IMR-90 (cell line): ENCODE data around the gene PCNX2. TPM values are rescaled to one million over a fixed set of nuclear protein-coding genes. Genes with fewer than 3 reads are reported as not detected.

Source experiments
- ATAC-seq: fragments of 200-7000 bp; cut with Tn5 transposase; 2 replicates; pipeline ENCODE4 v1.9.1; 2020; ENCODE audit warnings: low read depth, mild to moderate bottlenecking, moderate library complexity
- BruUV-seq: library from RNA; stranded (reverse); fragments of 400-500 nt; replicated peaks from 2 replicates; lab custom pipeline; 2021; lab: Mats Ljungman, UMichigan
- CTCF ChIA-PET: fragments of 300-600 bp; formaldehyde crosslinking; extraction: SDS; loops from one replicate; lab custom pipeline; 2021; ENCODE audit warnings: antibody characterized with exemption; lab: Yijun Ruan, JAX
- POLR2A ChIA-PET: fragments of 300-600 bp; sonication (Branson Sonifier 250); formaldehyde crosslinking; loops from one replicate; lab custom pipeline; 2022; ENCODE audit warnings: antibody characterized with exemption; ENCODE audit not compliant: unreplicated experiment; lab: Charles Lee
- DNase-seq: peaks from one replicate; pipeline ENCODE4 v3.0.0; 2013
- H2AFZ ChIP-seq: replicated peaks from 2 replicates; pipeline ENCODE3; 2013; ENCODE audit warnings: low read length, mild to moderate bottlenecking; ENCODE audit not compliant: poor library complexity
- H2AK5ac ChIP-seq: 2 replicates; pipeline ENCODE4 v1.6.1; 2013; ENCODE audit warnings: low read depth, low read length, inconsistent platforms
- H2AK9ac ChIP-seq: replicated peaks from 2 replicates; pipeline ENCODE3; 2013; ENCODE audit warnings: mild to moderate bottlenecking, low read depth, low read length, moderate library complexity; ENCODE audit not compliant: poor library complexity
- H2BK120ac ChIP-seq: 2 replicates; pipeline ENCODE4 v1.6.1; 2013; ENCODE audit warnings: low read depth, low read length, inconsistent platforms
- H2BK15ac ChIP-seq: 3 replicates; pipeline ENCODE4 v1.6.1; 2013; ENCODE audit warnings: low read depth, low read length, inconsistent platforms
- H2BK20ac ChIP-seq: 2 replicates; pipeline ENCODE4 v1.6.1; 2013; ENCODE audit warnings: low read depth, mild to moderate bottlenecking, inconsistent platforms, low read length, moderate library complexity
- H2BK5ac ChIP-seq: 2 replicates; pipeline ENCODE4 v1.6.1; 2013; ENCODE audit warnings: mild to moderate bottlenecking, low read depth, low read length, inconsistent platforms; ENCODE audit not compliant: poor library complexity, severe bottlenecking
- H3K14ac ChIP-seq: replicated peaks from 2 replicates; pipeline ENCODE4 v1.6.1; 2013; ENCODE audit warnings: low read depth, low read length, inconsistent platforms
- H3K18ac ChIP-seq: 2 replicates; pipeline ENCODE4 v1.6.1; 2013; ENCODE audit warnings: low read depth, low read length, control low read depth
- H3K23ac ChIP-seq: 2 replicates; pipeline ENCODE4 v1.6.1; 2013; ENCODE audit warnings: low read depth, low read length, inconsistent platforms
- H3K27ac ChIP-seq: 2 replicates; pipeline ENCODE4 v1.5.1; 2013; ENCODE audit warnings: mild to moderate bottlenecking, control low read depth, low read length; ENCODE audit not compliant: insufficient read depth
- H3K27me3 ChIP-seq: 2 replicates; pipeline ENCODE4 v1.6.1; 2013; ENCODE audit warnings: low read length; ENCODE audit not compliant: control insufficient read depth, insufficient read depth
- H3K36me3 ChIP-seq: 2 replicates; pipeline ENCODE4 v1.6.1; 2013; ENCODE audit warnings: low read length, mixed read lengths; ENCODE audit not compliant: control insufficient read depth, insufficient read depth
- H3K4ac ChIP-seq: 2 replicates; pipeline ENCODE4 v1.6.1; 2013; ENCODE audit warnings: low read depth, low read length, inconsistent platforms
- H3K4me1 ChIP-seq: 2 replicates; pipeline ENCODE4 v1.6.1; 2013; ENCODE audit warnings: low read length, mixed read lengths; ENCODE audit not compliant: control insufficient read depth, insufficient read depth
- H3K4me2 ChIP-seq: 2 replicates; pipeline ENCODE4 v1.6.1; 2013; ENCODE audit warnings: low read depth, mild to moderate bottlenecking, control low read depth, low read length, moderate library complexity
- H3K4me3 ChIP-seq: 2 replicates; pipeline ENCODE4 v1.5.1; 2013; ENCODE audit warnings: low read depth, mild to moderate bottlenecking, control low read depth, low read length, moderate library complexity; ENCODE audit not compliant: insufficient read depth
- H3K56ac ChIP-seq: 2 replicates; pipeline ENCODE4 v1.6.1; 2013; ENCODE audit warnings: low read length, inconsistent platforms; ENCODE audit not compliant: insufficient read depth; ENCODE audit errors: extremely low read depth
- H3K79me1 ChIP-seq, 2 experiments: 2 replicates each; pipeline ENCODE4 v1.6.1; 2013; ENCODE audit warnings: low read length in 2 of 2, inconsistent platforms in 1 of 2, low read depth in 1 of 2
- H3K9ac ChIP-seq: 2 replicates; pipeline ENCODE4 v1.6.1; 2013; ENCODE audit warnings: low read depth, low read length, control low read depth
- H3K9me1 ChIP-seq: 2 replicates; pipeline ENCODE4 v1.6.1; 2013; ENCODE audit warnings: low read length, inconsistent platforms; ENCODE audit not compliant: insufficient read depth
- H3K9me3 ChIP-seq: 2 replicates; pipeline ENCODE4 v1.6.1; 2013; ENCODE audit warnings: low read length; ENCODE audit not compliant: control insufficient read depth, insufficient read depth
- H4K20me1 ChIP-seq: 2 replicates; pipeline ENCODE4 v1.6.1; 2013; ENCODE audit warnings: low read length, inconsistent platforms; ENCODE audit not compliant: insufficient read depth
- H4K5ac ChIP-seq: 2 replicates; pipeline ENCODE4 v1.6.1; 2013; ENCODE audit warnings: mild to moderate bottlenecking, low read depth, low read length, control low read depth
- H4K8ac ChIP-seq, 2 experiments: 2 replicates each; pipeline ENCODE4 v1.6.1; 2013; ENCODE audit warnings: low read depth in 2 of 2, low read length in 2 of 2, control low read depth in 1 of 2, inconsistent platforms in 1 of 2
- H4K91ac ChIP-seq: 2 replicates; pipeline ENCODE4 v1.6.1; 2013; ENCODE audit warnings: low read depth, low read length, inconsistent platforms; ENCODE audit not compliant: insufficient read depth
- BHLHE40 ChIP-seq: fragments of 150-350 bp; IDR thresholded peaks from 2 replicates; pipeline ENCODE4 v1.6.1; 2016; ENCODE audit warnings: mild to moderate bottlenecking, low read depth, low read length
- CEBPB ChIP-seq: IDR thresholded peaks from 2 replicates; pipeline ENCODE4 v1.6.1; 2012; ENCODE audit warnings: low read depth, low read length, improper control_type of control experiment
- CHD1 ChIP-seq: IDR thresholded peaks from 2 replicates; pipeline ENCODE4 v1.6.1; 2012; ENCODE audit warnings: low read depth, low read length, improper control_type of control experiment
- FOS ChIP-seq: fragments of 150-350 bp; IDR thresholded peaks from 2 replicates; pipeline ENCODE4 v1.6.1; 2016; ENCODE audit warnings: low read depth, low read length
- MAFK ChIP-seq: IDR thresholded peaks from 2 replicates; pipeline ENCODE4 v1.6.1; 2012; ENCODE audit warnings: low read depth, low read length, improper control_type of control experiment
- MAZ ChIP-seq: IDR thresholded peaks from 2 replicates; pipeline ENCODE4 v1.6.1; 2012; ENCODE audit warnings: low read depth, mild to moderate bottlenecking, low read length, improper control_type of control experiment, moderate library complexity, borderline replicate concordance
- MXI1 ChIP-seq: IDR thresholded peaks from 2 replicates; pipeline ENCODE4 v1.6.1; 2012; ENCODE audit warnings: low read depth, mild to moderate bottlenecking, low read length, moderate library complexity, borderline replicate concordance
- NFE2L2 ChIP-seq: fragments of 150-350 bp; IDR thresholded peaks from 2 replicates; pipeline ENCODE4 v1.6.1; 2016; ENCODE audit warnings: low read depth, mild to moderate bottlenecking, low read length
- POLR2A ChIP-seq: IDR thresholded peaks from 2 replicates; pipeline ENCODE4 v1.6.1; 2012; ENCODE audit warnings: mild to moderate bottlenecking, low read depth, low read length
- RAD21 ChIP-seq: IDR thresholded peaks from 2 replicates; pipeline ENCODE4 v1.6.1; 2012; ENCODE audit warnings: low read length, improper control_type of control experiment
- RCOR1 ChIP-seq: IDR thresholded peaks from 2 replicates; pipeline ENCODE4 v1.6.1; 2012; ENCODE audit warnings: mild to moderate bottlenecking, low read length, improper control_type of control experiment; ENCODE audit not compliant: insufficient replicate concordance
- RFX5 ChIP-seq: IDR thresholded peaks from 2 replicates; pipeline ENCODE4 v1.8.0; 2012; ENCODE audit warnings: low read depth, mild to moderate bottlenecking, low read length, moderate library complexity
- SMC3 ChIP-seq: fragments of 150-350 bp; IDR thresholded peaks from 2 replicates; pipeline ENCODE4 v1.6.1; 2016; ENCODE audit warnings: low read depth, mild to moderate bottlenecking, antibody characterized with exemption, low read length, moderate library complexity
- WGBS, 2 experiments: methylation state at CpG; one replicate each; pipeline versions ENCODE4 v1.1.5 to v1.1.7; 2013; ENCODE audit warnings: missing lambda C conversion rate in 2 of 2; ENCODE audit not compliant: insufficient read length in 1 of 2; ENCODE audit errors: extremely low coverage in 2 of 2; 5-methylcytosine and 5-hydroxymethylcytosine counted together
- dilution Hi-C: fragments of 300-500 bp; cut with HindIII; formaldehyde crosslinking; loops from one replicate; pipeline ENCODE4 v1.14.3; 2018; ENCODE audit warnings: low sequenced_read_pairs; ENCODE audit not compliant: unreplicated experiment
- in situ Hi-C: fragments of 300-500 bp; cut with MboI; formaldehyde crosslinking; loops from 3 replicates; pipeline ENCODE4 v1.14.3; 2019; ENCODE audit warnings: low sequenced_read_pairs, inconsistent platforms, mixed read lengths
- intact Hi-C: fragments of 100-400 bp; cut with micrococcal nuclease; formaldehyde crosslinking; loops from 2 replicates; pipeline ENCODE4 v1.10.0; 2022
- polyA plus RNA-seq, 3 experiments: library from polyadenylated mRNA; depleted of rRNA; stranded (reverse); fragments of >200 nt; gene quantifications; 2 replicates each; pipeline ENCODE4 v1.2.3, GENCODE V29; 2012; ENCODE audit warnings: low replicate concordance in 1 of 3
- total RNA-seq: library from RNA; depleted of rRNA; stranded (reverse); fragments of >200 nt; gene quantifications from 2 replicates; pipeline ENCODE4 v1.2.3, GENCODE V29; 2012
- TF ChIP-seq, protein P1 (sequence below): conservative IDR thresholded peaks from 2 replicates; pipeline ENCODE4 v1.5.1; 2012; ENCODE audit warnings: mild to moderate bottlenecking, low read depth, low read length, improper control_type of control experiment
- TF ChIP-seq, protein P2 (sequence below): fragments of 150-350 bp; IDR thresholded peaks from 2 replicates; pipeline ENCODE4 v1.6.1; 2016; ENCODE audit warnings: low read depth, mild to moderate bottlenecking, low read length, moderate library complexity, borderline replicate concordance
- TF ChIP-seq, protein P3 (sequence below): fragments of 150-350 bp; IDR thresholded peaks from 2 replicates; pipeline ENCODE4 v1.6.1; 2017; ENCODE audit warnings: mild to moderate bottlenecking, antibody characterized with exemption, low read length, low read depth

Gene PCNX2
- total and polyA plus RNA-seq, 2 of the 4 experiments (the other 2 are of a cell fraction) = 15.9 to 22.6 TPM

DNA sequence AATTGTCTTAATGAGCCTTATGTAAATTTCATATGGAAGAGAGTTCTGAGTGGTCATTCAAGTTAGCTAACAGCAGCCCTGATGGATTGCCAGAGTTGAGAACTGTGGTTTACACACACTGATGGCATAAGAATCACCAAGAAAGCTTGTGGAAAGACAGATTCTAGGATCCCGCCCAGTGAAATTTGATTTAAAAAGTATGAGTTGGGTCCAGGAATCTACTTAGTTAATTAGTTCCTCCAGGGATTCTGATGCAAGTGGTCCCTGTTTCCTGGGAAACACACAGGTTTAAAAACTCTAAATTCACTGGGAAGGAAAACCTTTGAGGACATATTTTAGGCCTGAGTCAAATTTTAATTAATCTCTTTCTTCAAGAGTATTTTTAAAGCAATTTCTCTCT lies 200.8 kb downstream of the PCNX2 start:
- no peak overlapping the region for H3K4me2 ChIP-seq
- no peak overlapping the region for H2BK15ac ChIP-seq
- intact Hi-C loops (no loop called here), dilution Hi-C loops (no loop called here), in situ Hi-C loops (no loop called here)
- no TSS peak for BruUV-seq
- H3K56ac ChIP-seq = no peak overlapping the region
- peaks cover 2% of the 10 kb centered on the region; the same call in 1 of the 2 replicates for H3K36me3 ChIP-seq
- no peak overlapping the region for H4K5ac ChIP-seq
- H4K20me1 ChIP-seq = no peaks in the 10 kb centered on the region
- no peak overlapping the region for H3K4me3 ChIP-seq
- H3K14ac ChIP-seq = no peak overlapping the region
- POLR2A ChIA-PET = interaction anchor here (0.5 kb wide), 1 partner anchor 21 kb away, joined by 3 read pairs; no protein-coding TSS in a partner anchor
- H2AK9ac ChIP-seq = no peak overlapping the region
- no peaks in the 10 kb centered on the region for H3K79me1 ChIP-seq
- no peak overlapping the region for H2BK120ac ChIP-seq
- H3K27me3 ChIP-seq = no peaks in the 10 kb centered on the region
- no peak overlapping the region for H2BK5ac ChIP-seq
- H3K4ac ChIP-seq = no peak overlapping the region
- H3K23ac ChIP-seq = no peak overlapping the region
- ATAC-seq = no peak
- H3K9me1 ChIP-seq = no peaks in the 10 kb centered on the region
- H4K8ac ChIP-seq = no peak overlapping the region
- H4K91ac ChIP-seq = no peak overlapping the region
- no peak overlapping the region for H3K9ac ChIP-seq
- WGBS, 2 experiments = no CpG with 5 or more reads among the region's 1 CpG
- no peak for TF ChIP-seq MAFK
- no peak for TF ChIP-seq RFX5
- no peak for TF ChIP-seq CHD1
- TF ChIP-seq, protein P1, sequence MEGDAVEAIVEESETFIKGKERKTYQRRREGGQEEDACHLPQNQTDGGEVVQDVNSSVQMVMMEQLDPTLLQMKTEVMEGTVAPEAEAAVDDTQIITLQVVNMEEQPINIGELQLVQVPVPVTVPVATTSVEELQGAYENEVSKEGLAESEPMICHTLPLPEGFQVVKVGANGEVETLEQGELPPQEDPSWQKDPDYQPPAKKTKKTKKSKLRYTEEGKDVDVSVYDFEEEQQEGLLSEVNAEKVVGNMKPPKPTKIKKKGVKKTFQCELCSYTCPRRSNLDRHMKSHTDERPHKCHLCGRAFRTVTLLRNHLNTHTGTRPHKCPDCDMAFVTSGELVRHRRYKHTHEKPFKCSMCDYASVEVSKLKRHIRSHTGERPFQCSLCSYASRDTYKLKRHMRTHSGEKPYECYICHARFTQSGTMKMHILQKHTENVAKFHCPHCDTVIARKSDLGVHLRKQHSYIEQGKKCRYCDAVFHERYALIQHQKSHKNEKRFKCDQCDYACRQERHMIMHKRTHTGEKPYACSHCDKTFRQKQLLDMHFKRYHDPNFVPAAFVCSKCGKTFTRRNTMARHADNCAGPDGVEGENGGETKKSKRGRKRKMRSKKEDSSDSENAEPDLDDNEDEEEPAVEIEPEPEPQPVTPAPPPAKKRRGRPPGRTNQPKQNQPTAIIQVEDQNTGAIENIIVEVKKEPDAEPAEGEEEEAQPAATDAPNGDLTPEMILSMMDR = no peak
- TF ChIP-seq, protein P2, sequence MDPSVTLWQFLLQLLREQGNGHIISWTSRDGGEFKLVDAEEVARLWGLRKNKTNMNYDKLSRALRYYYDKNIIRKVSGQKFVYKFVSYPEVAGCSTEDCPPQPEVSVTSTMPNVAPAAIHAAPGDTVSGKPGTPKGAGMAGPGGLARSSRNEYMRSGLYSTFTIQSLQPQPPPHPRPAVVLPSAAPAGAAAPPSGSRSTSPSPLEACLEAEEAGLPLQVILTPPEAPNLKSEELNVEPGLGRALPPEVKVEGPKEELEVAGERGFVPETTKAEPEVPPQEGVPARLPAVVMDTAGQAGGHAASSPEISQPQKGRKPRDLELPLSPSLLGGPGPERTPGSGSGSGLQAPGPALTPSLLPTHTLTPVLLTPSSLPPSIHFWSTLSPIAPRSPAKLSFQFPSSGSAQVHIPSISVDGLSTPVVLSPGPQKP = no peak
- TF ChIP-seq MXI1 = no peak
- TF ChIP-seq NFE2L2 = no peak
- no peak for TF ChIP-seq BHLHE40
- no peak for TF ChIP-seq POLR2A
- no peak for TF ChIP-seq MAZ
- TF ChIP-seq CEBPB = no peak
- no peak for TF ChIP-seq FOS
- TF ChIP-seq RAD21 = no peak
- no peak for TF ChIP-seq SMC3
- TF ChIP-seq, protein P3, sequence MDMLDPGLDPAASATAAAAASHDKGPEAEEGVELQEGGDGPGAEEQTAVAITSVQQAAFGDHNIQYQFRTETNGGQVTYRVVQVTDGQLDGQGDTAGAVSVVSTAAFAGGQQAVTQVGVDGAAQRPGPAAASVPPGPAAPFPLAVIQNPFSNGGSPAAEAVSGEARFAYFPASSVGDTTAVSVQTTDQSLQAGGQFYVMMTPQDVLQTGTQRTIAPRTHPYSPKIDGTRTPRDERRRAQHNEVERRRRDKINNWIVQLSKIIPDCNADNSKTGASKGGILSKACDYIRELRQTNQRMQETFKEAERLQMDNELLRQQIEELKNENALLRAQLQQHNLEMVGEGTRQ = no peak
- no peak for TF ChIP-seq RCOR1
- H3K18ac ChIP-seq = no peak overlapping the region
- no peak overlapping the region for H2AK5ac ChIP-seq
- no peak overlapping the region for H2BK20ac ChIP-seq
- no peak for DNase-seq
- H3K27ac ChIP-seq = no peak overlapping the region
- no peaks in the 10 kb centered on the region for H3K9me3 ChIP-seq
- CTCF ChIA-PET = no interaction called here
- H2AFZ ChIP-seq = no peak overlapping the region
- H3K4me1 ChIP-seq = no peaks in the 10 kb centered on the region
